Measurements from ENCODE around the gene CCNB1IP1. TPM values are rescaled to one million over a fixed set of nuclear protein-coding genes. Genes with fewer than 3 reads are reported as not detected.
"Not testable (repeated sequence)": the region's sequence is repeated elsewhere in the genome, so short reads cannot be mapped to it uniquely, and the experiment has no call there.

CCNB1IP1 gene
- total RNA-seq, 2 donors from 2014 or later = 52.9 to 71.1 TPM

GRCh38 chr14:20343092-20343861 lies 10.2 kb upstream of the CCNB1IP1 start, which contains the start of gene PARP2:
PARP2 (plus strand) TSS chr14:20343635; CDS start chr14:20343642, 7 bp downstream.
- Histone ChIP-seq H3K36me3 (peaks cover 9% of the 10 kb centered on the region), H3K27ac (peak within 1 kb of the TSS; percentile 90 to 91), H3K4me3 (peak within 1 kb of the TSS; percentile 58 to 72), H3K4me1 (peaks cover 0 to 7% of the 10 kb centered on the region in 2 donors), H3K9me3 (no peaks in the 10 kb centered on the region), H3K27me3 (no peaks in the 10 kb centered on the region)
- TF ChIP-seq CTCF (IDR thresholded peaks at IDR 0.05) = no peak
- peak; percentile 99 for DNase-seq (ENCODE audit: low spot score)

GRCh38 chr14:20341646-20342045 lies 8.6 kb upstream of the CCNB1IP1 start:
- H3K27ac ChIP-seq = peak overlapping the region; percentile 90 to 91
- H3K4me3 ChIP-seq = peak overlapping the region; percentile 58 to 72
- no peaks in the 10 kb centered on the region for H3K27me3 ChIP-seq
- no peak for DNase-seq (ENCODE audit: low spot score)
- H3K9me3 ChIP-seq = no peaks in the 10 kb centered on the region
- TF ChIP-seq CTCF (IDR thresholded peaks at IDR 0.05) = no peak
- H3K36me3 ChIP-seq = no peaks in the 10 kb centered on the region
- H3K4me1 ChIP-seq = peaks cover 0 to 7% of the 10 kb centered on the region in 2 donors

- H3K4me3 ChIP-seq; H3K27me3 ChIP-seq; H3K9me3 ChIP-seq; H3K27ac ChIP-seq; DNase-seq (ENCODE audit: low spot score); H3K4me1 ChIP-seq; H3K36me3 ChIP-seq: not testable (repeated sequence)
These were observed 8.0 kb upstream of the CCNB1IP1 start for GRCh38 chr14:20341032-20341431.

- no peaks in the 10 kb centered on the region for H3K27me3 ChIP-seq
- peak overlapping the region; percentile 87 to 91 for H3K27ac ChIP-seq
- no peak for DNase-seq (ENCODE audit: low spot score)
- H3K4me3 ChIP-seq = no peak overlapping the region
- no peaks in the 10 kb centered on the region for H3K9me3 ChIP-seq
- H3K36me3 ChIP-seq = peaks cover 4% of the 10 kb centered on the region
- no peak for TF ChIP-seq CTCF (IDR thresholded peaks at IDR 0.05)
- peaks cover 2 to 21% of the 10 kb centered on the region in 2 donors for H3K4me1 ChIP-seq
These were observed 938 bp upstream of the CCNB1IP1 start for GRCh38 chr14:20334017-20334416.

GRCh38 chr14:20333494-20333841 lies 389 bp upstream of the CCNB1IP1 start:
- DNase-seq (ENCODE audit: low spot score) = no peak
- no peak for TF ChIP-seq CTCF (IDR thresholded peaks at IDR 0.05)
- no peaks in the 10 kb centered on the region for H3K27me3 ChIP-seq
- no peaks in the 10 kb centered on the region for H3K9me3 ChIP-seq
- H3K4me1 ChIP-seq = peaks cover 2 to 21% of the 10 kb centered on the region in 2 donors
- H3K27ac ChIP-seq = peak overlapping the region; percentile 87 to 91
- H3K36me3 ChIP-seq = peaks cover 10% of the 10 kb centered on the region
- H3K4me3 ChIP-seq = peak overlapping the region; percentile 62 to 67

- peaks cover 14% of the 10 kb centered on the region for H3K36me3 ChIP-seq
- no peaks in the 10 kb centered on the region for H3K27me3 ChIP-seq
- peak in 1 of 2 donors; percentile 12 for TF ChIP-seq CTCF (IDR thresholded peaks at IDR 0.05)
- no peaks in the 10 kb centered on the region for H3K9me3 ChIP-seq
- peak overlapping the region; percentile 62 to 67 for H3K4me3 ChIP-seq
- H3K4me1 ChIP-seq = peaks cover 2 to 21% of the 10 kb centered on the region in 2 donors
- peak overlapping the region; percentile 87 to 91 for H3K27ac ChIP-seq
- no peak for DNase-seq (ENCODE audit: low spot score)
These were observed 670 bp downstream of the CCNB1IP1 start for GRCh38 chr14:20332431-20332787.

All from right atrium auricular region (tissue), 2 donors.